ENCODE measurements around the gene EXOC6B.

EXOC6B gene

DNA sequence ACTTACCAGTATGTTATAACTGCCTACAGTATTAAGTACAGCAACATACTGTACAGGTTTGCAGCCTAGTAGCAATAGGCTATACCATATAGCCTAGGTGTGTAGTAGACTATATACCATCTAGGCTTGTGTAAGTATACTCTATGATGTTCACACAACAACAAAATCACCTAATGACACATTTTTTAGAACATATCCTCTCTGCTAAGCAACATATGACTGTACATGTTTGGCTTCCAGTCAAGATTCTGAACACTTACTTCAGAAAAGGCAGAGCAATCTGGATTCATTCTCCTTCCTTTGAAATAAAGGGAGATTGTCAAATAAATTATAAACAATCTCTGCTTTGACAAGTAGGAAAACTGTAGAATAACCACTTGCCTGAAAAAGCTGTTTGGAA, 81.8 kb downstream of the EXOC6B start:
- no peak for DNase-seq (ENCODE audit: low spot score)
- CTCF ChIA-PET = interaction anchor here (0.6 to 1.2 kb wide), 2 partner anchors 119 to 594 kb away, joined by 3 read pairs; no protein-coding TSS in a partner anchor
- POLR2A ChIA-PET (ENCODE audit: low non-redundant PET) = no interaction called here
- H3K27ac ChIP-seq = no peak overlapping the region
- TF ChIP-seq, protein P1, sequence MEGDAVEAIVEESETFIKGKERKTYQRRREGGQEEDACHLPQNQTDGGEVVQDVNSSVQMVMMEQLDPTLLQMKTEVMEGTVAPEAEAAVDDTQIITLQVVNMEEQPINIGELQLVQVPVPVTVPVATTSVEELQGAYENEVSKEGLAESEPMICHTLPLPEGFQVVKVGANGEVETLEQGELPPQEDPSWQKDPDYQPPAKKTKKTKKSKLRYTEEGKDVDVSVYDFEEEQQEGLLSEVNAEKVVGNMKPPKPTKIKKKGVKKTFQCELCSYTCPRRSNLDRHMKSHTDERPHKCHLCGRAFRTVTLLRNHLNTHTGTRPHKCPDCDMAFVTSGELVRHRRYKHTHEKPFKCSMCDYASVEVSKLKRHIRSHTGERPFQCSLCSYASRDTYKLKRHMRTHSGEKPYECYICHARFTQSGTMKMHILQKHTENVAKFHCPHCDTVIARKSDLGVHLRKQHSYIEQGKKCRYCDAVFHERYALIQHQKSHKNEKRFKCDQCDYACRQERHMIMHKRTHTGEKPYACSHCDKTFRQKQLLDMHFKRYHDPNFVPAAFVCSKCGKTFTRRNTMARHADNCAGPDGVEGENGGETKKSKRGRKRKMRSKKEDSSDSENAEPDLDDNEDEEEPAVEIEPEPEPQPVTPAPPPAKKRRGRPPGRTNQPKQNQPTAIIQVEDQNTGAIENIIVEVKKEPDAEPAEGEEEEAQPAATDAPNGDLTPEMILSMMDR (conservative IDR thresholded peaks at IDR 0.05; ENCODE audit: low read depth) = no peak

DNA sequence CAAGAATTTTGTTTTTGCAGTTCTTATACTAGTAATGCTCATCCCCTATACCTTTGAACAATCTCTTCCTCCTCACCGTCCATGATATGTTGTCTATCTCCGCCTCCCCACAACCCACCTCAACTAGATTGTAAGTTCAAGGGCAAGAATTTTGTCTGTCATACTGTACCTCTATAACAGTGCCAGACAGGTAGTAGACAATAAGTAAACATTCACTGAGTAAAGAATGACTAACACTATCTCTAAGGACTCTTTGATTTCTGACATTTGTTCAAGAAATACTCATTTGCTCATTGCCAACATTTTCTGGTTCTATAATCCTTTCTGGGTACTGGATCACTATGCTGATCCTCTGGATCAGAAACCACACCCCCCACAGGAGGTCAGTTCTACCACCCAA, 82.4 kb downstream of the EXOC6B start:
- CTCF ChIA-PET = no interaction called here
- H3K27ac ChIP-seq = no peak overlapping the region
- POLR2A ChIA-PET (ENCODE audit: low non-redundant PET) = no interaction called here
- no peak for DNase-seq (ENCODE audit: low spot score)
- TF ChIP-seq, protein P1 (conservative IDR thresholded peaks at IDR 0.05; ENCODE audit: low read depth) = no peak

DNA sequence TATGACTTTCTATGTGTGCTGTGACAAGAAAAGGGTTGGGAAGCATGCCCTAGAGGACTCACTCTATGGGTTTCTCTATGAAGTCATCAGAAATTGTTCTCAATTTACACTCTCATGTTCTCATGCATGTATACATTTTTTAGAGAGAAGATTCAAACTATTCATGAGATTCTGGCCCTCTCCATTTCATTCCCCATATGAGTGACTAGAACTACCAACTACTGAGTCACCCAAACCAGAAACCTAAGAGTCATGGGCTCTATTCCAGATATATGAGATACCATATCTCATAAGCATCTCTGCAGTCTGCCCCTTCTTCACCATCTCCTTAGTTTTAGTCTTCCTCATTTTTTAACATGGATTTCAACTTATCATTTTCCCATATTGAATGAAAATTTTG, 87.7 kb downstream of the EXOC6B start:
- H3K27ac ChIP-seq = no peak overlapping the region
- TF ChIP-seq, protein P1 (conservative IDR thresholded peaks at IDR 0.05; ENCODE audit: low read depth) = no peak
- POLR2A ChIA-PET (ENCODE audit: low non-redundant PET) = no interaction called here
- CTCF ChIA-PET = no interaction called here
- DNase-seq (ENCODE audit: low spot score) = no peak

DNA sequence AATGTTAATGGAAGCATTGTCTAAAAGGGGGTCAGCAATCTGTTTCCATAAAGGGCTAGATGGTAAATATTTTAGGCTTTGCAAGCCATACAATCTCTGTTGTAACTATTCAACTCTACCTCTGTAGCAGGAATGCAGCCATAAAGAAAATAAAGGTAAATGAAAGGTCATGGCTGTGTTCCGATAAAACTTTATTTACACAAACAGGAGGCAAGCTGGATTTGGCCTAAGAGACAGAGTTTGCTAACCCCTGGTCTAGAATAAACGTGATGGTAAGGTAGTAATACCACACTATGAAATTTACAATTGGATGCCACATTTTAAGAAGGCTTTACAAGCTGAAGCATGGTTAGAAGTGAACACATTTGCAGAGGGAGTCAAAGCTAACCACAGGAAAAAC, 91.4 kb downstream of the EXOC6B start:
- TF ChIP-seq, protein P1 (conservative IDR thresholded peaks at IDR 0.05; ENCODE audit: low read depth) = no peak
- H3K27ac ChIP-seq = no peak overlapping the region
- POLR2A ChIA-PET (ENCODE audit: low non-redundant PET) = no interaction called here
- no peak for DNase-seq (ENCODE audit: low spot score)
- CTCF ChIA-PET = interaction anchor here (1.0 kb wide), 1 partner anchor 11 kb away, joined by 3 read pairs; no protein-coding TSS in a partner anchor

DNA sequence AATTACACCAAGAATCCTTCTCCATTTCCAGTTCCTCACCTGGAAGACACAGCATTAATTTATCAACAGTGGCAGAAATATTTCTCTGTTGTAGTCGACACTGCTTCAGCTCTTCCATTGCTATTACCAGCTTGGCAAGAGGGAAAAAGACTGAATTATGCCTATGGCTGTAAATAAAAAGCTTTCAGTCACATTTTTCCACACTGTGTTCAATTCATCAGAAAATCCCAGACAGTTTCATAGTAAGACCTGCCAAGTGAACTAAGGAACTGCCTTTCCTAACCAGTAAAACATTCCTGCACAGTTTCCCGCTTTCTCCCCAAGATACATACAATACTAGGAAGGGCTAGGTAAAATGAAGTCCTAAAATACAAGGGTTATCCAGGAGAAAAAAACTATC, 94.7 kb downstream of the EXOC6B start:
- TF ChIP-seq, protein P1 (conservative IDR thresholded peaks at IDR 0.05; ENCODE audit: low read depth) = no peak
- DNase-seq (ENCODE audit: low spot score) = no peak
- ChIA-PET POLR2A (ENCODE audit: low non-redundant PET) (interaction anchor here (0.6 kb wide), 1 partner anchor 473 kb away, joined by 9 read pairs; no protein-coding TSS in a partner anchor), CTCF (no interaction called here)
- H3K27ac ChIP-seq = no peak overlapping the region

DNA sequence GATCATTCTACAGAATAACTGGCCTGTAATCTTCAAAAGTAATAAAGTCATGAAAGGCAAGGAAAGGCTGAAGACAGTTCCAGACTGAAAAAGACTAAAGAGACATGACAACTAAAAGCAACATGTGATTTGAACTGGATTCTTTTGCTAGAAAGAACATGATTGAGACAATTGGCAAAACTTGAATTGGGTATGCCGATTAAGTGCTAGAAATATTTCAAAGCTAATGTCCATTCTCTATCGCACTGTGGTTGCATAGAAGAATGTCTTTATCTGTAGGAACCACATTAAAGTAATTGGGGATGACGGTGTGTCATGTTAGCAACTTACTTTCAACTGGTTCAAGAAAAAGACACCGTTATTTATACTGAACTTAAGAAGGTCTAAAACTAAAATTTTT, 98.5 kb downstream of the EXOC6B start:
- no peak overlapping the region for H3K27ac ChIP-seq
- TF ChIP-seq, protein P1 (conservative IDR thresholded peaks at IDR 0.05; ENCODE audit: low read depth) = no peak
- CTCF ChIA-PET = no interaction called here

More for the DNA sequence above, 98.5 kb downstream of the EXOC6B start:
- POLR2A ChIA-PET (ENCODE audit: low non-redundant PET) = no interaction called here
- no peak for DNase-seq (ENCODE audit: low spot score)
